EL (cell line): ENCODE data around the gene HSFX2.
"Not testable (repeated sequence)": the region's sequence is repeated elsewhere in the genome, so short reads cannot be mapped to it uniquely, and the experiment has no call there.

Source experiments
- DNase-seq: peaks from one replicate; pipeline ENCODE4 v3.0.0-alpha.2; 2016

The HSFX2 gene

GRCh38 chrX:149595214-149595613, at the start of gene HSFX2:
Gene HSFX2 (minus strand): TSS chrX:149595314. CDS start chrX:149594700, 614 bp downstream.
- DNase-seq = not testable (repeated sequence)

GRCh38 chrX:149643496-149643895, 48.4 kb upstream of the HSFX2 start:
- no peak for DNase-seq

- peak; percentile 7 for DNase-seq
These were observed 46.7 kb upstream of the HSFX2 start for GRCh38 chrX:149641835-149642234.

- no peak for DNase-seq
These were observed 46.3 kb upstream of the HSFX2 start for GRCh38 chrX:149641432-149641831.

- DNase-seq = no peak
These were observed 44.5 kb upstream of the HSFX2 start for GRCh38 chrX:149639568-149639967.

- peak; percentile 21 for DNase-seq
These were observed 43.7 kb upstream of the HSFX2 start for GRCh38 chrX:149638860-149639259.

- DNase-seq = no peak
These were observed 38.4 kb upstream of the HSFX2 start for GRCh38 chrX:149633511-149633910.

- DNase-seq = peak; percentile 55
These were observed 36.4 kb upstream of the HSFX2 start, which contains the start of gene TMEM185A for GRCh38 chrX:149631234-149632165. Gene TMEM185A (minus strand): TSS chrX:149631792. CDS start chrX:149631580, 212 bp downstream.

- peak; percentile 40 for DNase-seq
These were observed 35.6 kb upstream of the HSFX2 start for GRCh38 chrX:149630681-149631233.

- DNase-seq = no peak
These were observed 34.7 kb upstream of the HSFX2 start for GRCh38 chrX:149629730-149630387.

GRCh38 chrX:149628768-149629167, 33.7 kb upstream of the HSFX2 start:
- no peak for DNase-seq

GRCh38 chrX:149628280-149628679, 33.2 kb upstream of the HSFX2 start:
- DNase-seq = no peak

- DNase-seq = not testable (repeated sequence)
These were observed 31.7 kb upstream of the HSFX2 start for GRCh38 chrX:149626829-149627228.

GRCh38 chrX:149619662-149620061, 24.5 kb upstream of the HSFX2 start:
- DNase-seq = not testable (repeated sequence)

GRCh38 chrX:149618871-149619270, 23.8 kb upstream of the HSFX2 start:
- DNase-seq = no peak

- no peak for DNase-seq
These were observed 16.6 kb upstream of the HSFX2 start for GRCh38 chrX:149611623-149612175.

- no peak for DNase-seq
These were observed 15.4 kb upstream of the HSFX2 start for GRCh38 chrX:149610511-149610910.

GRCh38 chrX:149607699-149608098, 12.6 kb upstream of the HSFX2 start:
- no peak for DNase-seq

GRCh38 chrX:149605248-149605885, 10.3 kb upstream of the HSFX2 start:
- peak; percentile 45 for DNase-seq

- not testable (repeated sequence) for DNase-seq
These were observed 3.5 kb upstream of the HSFX2 start for GRCh38 chrX:149598603-149599002.

GRCh38 chrX:149595943-149596342, 829 bp upstream of the HSFX2 start:
- DNase-seq = not testable (repeated sequence)

- DNase-seq = not testable (repeated sequence)
These were observed 4.1 kb downstream of the HSFX2 start for GRCh38 chrX:149590993-149591392.

GRCh38 chrX:149587359-149587758, 7.8 kb downstream of the HSFX2 start, which contains the start of gene MAGEA9B:
Gene MAGEA9B (minus strand): TSS chrX:149587459. CDS start chrX:149583179, 4,280 bp downstream.
- DNase-seq = not testable (repeated sequence)
